A673 (cell line): ENCODE results near the gene TMEM30B. TPM values are rescaled to one million over a fixed set of nuclear protein-coding genes. Genes with fewer than 3 reads are reported as not detected.

Experiments
- BruUV-seq: library from RNA; stranded (reverse); fragments of 400-500 nt; replicated peaks from 2 replicates; lab custom pipeline; 2021; lab: Mats Ljungman, UMichigan
- CTCF ChIA-PET: fragments of 300-600 bp; sonication (Branson Sonifier 250); formaldehyde crosslinking; loops from one replicate; lab custom pipeline; 2022; ENCODE audit warnings: antibody characterized with exemption; lab: Charles Lee
- POLR2A ChIA-PET: fragments of 300-600 bp; sonication (Branson Sonifier 250); formaldehyde crosslinking; loops from one replicate; lab custom pipeline; 2022; ENCODE audit warnings: antibody characterized with exemption; ENCODE audit not compliant: low non-redundant PET; lab: Charles Lee
- DNase-seq: peaks from one replicate; pipeline ENCODE4 v3.0.0-alpha.2; 2015; ENCODE audit warnings: low spot score
- H3K27ac ChIP-seq: fragments of 200-600 bp; sonication (generic); 2 replicates; pipeline ENCODE4 v1.5.1; 2016; ENCODE audit warnings: mixed run types, low read depth, mild to moderate bottlenecking, mixed read lengths, antibody characterized with exemption, low read length; ENCODE audit not compliant: poor library complexity, severe bottlenecking
- H3K27me3 ChIP-seq: fragments of 200-600 bp; sonication (generic); replicated peaks from 2 replicates; pipeline ENCODE4 v1.6.1; 2017; ENCODE audit warnings: mixed run types, low read depth, mild to moderate bottlenecking, mixed read lengths, antibody characterized with exemption, low read length; ENCODE audit not compliant: insufficient read depth, poor library complexity
- H3K36me3 ChIP-seq: fragments of 200-600 bp; sonication (generic); 2 replicates; pipeline ENCODE4 v1.6.1; 2016; ENCODE audit warnings: mixed run types, mild to moderate bottlenecking, mixed read lengths, antibody characterized with exemption, low read length; ENCODE audit not compliant: insufficient read depth, poor library complexity, severe bottlenecking
- H3K4me1 ChIP-seq: fragments of 200-600 bp; sonication (generic); 2 replicates; pipeline ENCODE4 v1.6.1; 2017; ENCODE audit warnings: mixed run types, mild to moderate bottlenecking, mixed read lengths, antibody characterized with exemption, low read length; ENCODE audit not compliant: insufficient read depth, poor library complexity, severe bottlenecking
- H3K4me3 ChIP-seq: fragments of 200-600 bp; sonication (generic); 2 replicates; pipeline ENCODE4 v1.5.1; 2016; ENCODE audit warnings: low read depth, mixed run types, mild to moderate bottlenecking, mixed read lengths, low read length; ENCODE audit not compliant: poor library complexity, severe bottlenecking
- H3K9me3 ChIP-seq: fragments of 200-600 bp; sonication (generic); 2 replicates; pipeline ENCODE4 v1.6.1; 2016; ENCODE audit warnings: mixed run types, low read depth, mild to moderate bottlenecking, mixed read lengths, antibody characterized with exemption, low read length; ENCODE audit not compliant: poor library complexity, severe bottlenecking
- CTCF ChIP-seq: fragments of 300-800, 200-600 bp; sonication (generic); conservative IDR thresholded peaks from 2 replicates; pipeline ENCODE4 v1.5.1; 2017; ENCODE audit warnings: low read depth, mild to moderate bottlenecking, antibody characterized with exemption, low read length, moderate library complexity, mixed read lengths
- EZH2 ChIP-seq: fragments of 200-600 bp; sonication (generic); IDR thresholded peaks from 2 replicates; pipeline ENCODE4 v1.6.1; 2017; ENCODE audit warnings: borderline replicate concordance, low read depth, mild to moderate bottlenecking, mixed read lengths, antibody characterized with exemption, low read length; ENCODE audit not compliant: poor library complexity, severe bottlenecking
- intact Hi-C: fragments of 100-400 bp; cut with micrococcal nuclease; formaldehyde crosslinking; loops from one replicate; pipeline ENCODE4 v1.10.0; 2022; ENCODE audit not compliant: unreplicated experiment
- total RNA-seq: library from RNA; stranded (reverse); gene quantifications from 2 replicates; pipeline ENCODE4 v1.2.3, GENCODE V29; 2021

The TMEM30B gene
- total RNA-seq, 1 experiment from 2014 or later: 0.15 TPM

GRCh38 chr14:61260939-61261776, 20.0 kb downstream of the TMEM30B start:
- Histone ChIP-seq H3K27me3 (no peaks in the 10 kb centered on the region), H3K36me3 (no peaks in the 10 kb centered on the region), H3K4me1 (peaks cover 17% of the 10 kb centered on the region), H3K9me3 (no peaks in the 10 kb centered on the region), H3K27ac (no peak overlapping the region), H3K4me3 (no peak overlapping the region)
- CTCF ChIA-PET: no interaction called here
- DNase-seq: no peak
- BruUV-seq: no TSS peak
- intact Hi-C loops: no loop called here
- no peak for TF ChIP-seq CTCF
- TF ChIP-seq EZH2: no peak
- POLR2A ChIA-PET: interaction anchor here (0.7 kb wide), 1 partner anchor 58 kb away, joined by 3 read pairs; no protein-coding TSS in a partner anchor

- TF ChIP-seq CTCF (no peak), EZH2 (no peak)
- no peak overlapping the region for H3K4me3 ChIP-seq
- no peaks in the 10 kb centered on the region for H3K27me3 ChIP-seq
- intact Hi-C loops: loop anchor here (10.0 kb wide), 2 partner anchors 114 to 904 kb away; no protein-coding TSS in a partner anchor
- no peak overlapping the region for H3K27ac ChIP-seq
- BruUV-seq: no TSS peak
- H3K36me3 ChIP-seq: no peaks in the 10 kb centered on the region
- ChIA-PET POLR2A (no interaction called here), CTCF (no interaction called here)
- no peaks in the 10 kb centered on the region for H3K9me3 ChIP-seq
- DNase-seq: peak; percentile 78
- peaks cover 17% of the 10 kb centered on the region for H3K4me1 ChIP-seq
Observed at GRCh38 chr14:61258985-61259384, 22.2 kb downstream of the TMEM30B start.

GRCh38 chr14:61257469-61258057, 23.6 kb downstream of the TMEM30B start:
- POLR2A ChIA-PET: no interaction called here
- H3K4me1 ChIP-seq: peaks cover 24% of the 10 kb centered on the region
- BruUV-seq: no TSS peak

More at GRCh38 chr14:61257469-61258057, 23.6 kb downstream of the TMEM30B start:
- no peak overlapping the region for H3K4me3 ChIP-seq
- no peaks in the 10 kb centered on the region for H3K9me3 ChIP-seq
- no peak for TF ChIP-seq EZH2
- no peak for TF ChIP-seq CTCF
- intact Hi-C loops: loop anchor here (10.0 kb wide), 2 partner anchors 113 to 903 kb away; no protein-coding TSS in a partner anchor
- H3K36me3 ChIP-seq: no peaks in the 10 kb centered on the region
- no peak overlapping the region for H3K27ac ChIP-seq
- no peak for DNase-seq
- H3K27me3 ChIP-seq: no peaks in the 10 kb centered on the region
- CTCF ChIA-PET: no interaction called here
